ENCODE data around the gene ARHGEF5. TPM values are rescaled to one million over a fixed set of nuclear protein-coding genes. Genes with fewer than 3 reads are reported as not detected.

The ARHGEF5 gene
- total RNA-seq, 1 donor from 2014 or later, result 35.9 TPM

DNA sequence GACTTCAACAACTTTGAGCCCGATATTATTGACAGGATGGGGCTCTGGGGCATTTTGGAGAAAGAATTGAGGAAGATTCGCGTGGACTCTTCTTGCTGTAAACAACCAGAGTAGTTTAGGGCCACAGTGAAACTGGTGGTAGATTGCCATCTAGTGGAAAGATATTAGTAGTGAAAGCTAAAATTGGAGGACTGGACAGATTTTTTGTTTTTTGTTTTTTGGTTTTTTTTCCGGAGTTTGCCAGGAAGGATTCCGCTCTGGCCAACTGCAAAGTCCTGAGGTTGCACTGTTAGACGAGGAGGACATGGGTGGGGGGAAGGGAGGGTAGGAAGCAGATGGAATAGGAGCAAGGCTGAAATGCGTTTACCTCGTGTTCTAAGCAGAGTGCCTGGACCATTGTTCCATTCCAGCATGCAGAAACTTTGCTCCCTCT is 36.6 kb downstream of the ARHGEF5 start:
- no peak for DNase-seq (ENCODE audit: low spot score in 2 of 2, unreplicated experiment in 2 of 2)
- no peak overlapping the region for H3K27ac Mint-ChIP-seq
- peaks cover 10% of the 10 kb centered on the region for H3K4me1 Mint-ChIP-seq
- peak overlapping the region; percentile 46 for H3K4me3 Mint-ChIP-seq
- TF ChIP-seq CTCF (IDR thresholded peaks at IDR 0.05; ENCODE audit: unreplicated experiment), result peak; percentile 76
- no peaks in the 10 kb centered on the region for H3K9me3 Mint-ChIP-seq
- H3K36me3 Mint-ChIP-seq, result no peaks in the 10 kb centered on the region
- peaks cover 3% of the 10 kb centered on the region for H3K27me3 Mint-ChIP-seq (ENCODE audit: low read depth)

DNA sequence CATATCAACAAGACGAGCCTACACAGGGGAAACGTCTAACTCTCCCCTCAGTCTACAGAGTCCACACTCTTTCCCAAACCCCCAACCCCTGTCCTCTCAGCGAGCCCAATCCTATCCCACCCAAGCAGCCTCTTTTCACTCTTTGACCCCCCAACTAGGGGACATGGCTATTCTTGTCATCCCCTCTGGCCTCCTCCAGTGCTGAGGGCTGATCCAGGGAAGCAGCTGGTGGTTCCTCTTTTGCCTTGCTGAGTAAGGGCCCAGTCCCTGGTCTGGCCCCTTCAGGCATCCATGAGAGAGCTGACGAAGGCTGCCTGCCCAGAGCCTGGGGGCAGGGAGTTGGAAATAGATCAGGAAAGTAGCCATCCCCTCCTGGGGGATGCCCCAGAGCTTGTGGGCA is 41.9 kb downstream of the ARHGEF5 start:
- no peak overlapping the region for H3K27ac Mint-ChIP-seq
- H3K36me3 Mint-ChIP-seq, result no peaks in the 10 kb centered on the region
- H3K4me3 Mint-ChIP-seq, result no peak overlapping the region
- TF ChIP-seq CTCF (IDR thresholded peaks at IDR 0.05; ENCODE audit: unreplicated experiment), result no peak
- peaks cover 26% of the 10 kb centered on the region for H3K27me3 Mint-ChIP-seq (ENCODE audit: low read depth)
- no peaks in the 10 kb centered on the region for H3K9me3 Mint-ChIP-seq
- H3K4me1 Mint-ChIP-seq, result no peaks in the 10 kb centered on the region
- DNase-seq (ENCODE audit: low spot score in 2 of 2, unreplicated experiment in 2 of 2), result no peak

- Mint-ChIP-seq H3K9me3 (no peaks in the 10 kb centered on the region), H3K27ac (no peak overlapping the region), H3K4me3 (no peak overlapping the region), H3K36me3 (no peaks in the 10 kb centered on the region), H3K27me3 (ENCODE audit: low read depth) (peaks cover 30% of the 10 kb centered on the region), H3K4me1 (no peaks in the 10 kb centered on the region)
- no peak for DNase-seq (ENCODE audit: low spot score in 2 of 2, unreplicated experiment in 2 of 2)
- TF ChIP-seq CTCF (IDR thresholded peaks at IDR 0.05; ENCODE audit: unreplicated experiment), result no peak
These were observed 43.1 kb downstream of the ARHGEF5 start for GRCh38 chr7:144398291-144398690.

- no peak for DNase-seq (ENCODE audit: low spot score in 2 of 2, unreplicated experiment in 2 of 2)
- Mint-ChIP-seq H3K9me3 (no peaks in the 10 kb centered on the region), H3K4me1 (no peaks in the 10 kb centered on the region), H3K27me3 (ENCODE audit: low read depth) (peaks cover 30% of the 10 kb centered on the region), H3K36me3 (no peaks in the 10 kb centered on the region), H3K4me3 (no peak overlapping the region), H3K27ac (no peak overlapping the region)
- no peak for TF ChIP-seq CTCF (IDR thresholded peaks at IDR 0.05; ENCODE audit: unreplicated experiment)
These were observed 43.7 kb downstream of the ARHGEF5 start for GRCh38 chr7:144398911-144399310.

DNA sequence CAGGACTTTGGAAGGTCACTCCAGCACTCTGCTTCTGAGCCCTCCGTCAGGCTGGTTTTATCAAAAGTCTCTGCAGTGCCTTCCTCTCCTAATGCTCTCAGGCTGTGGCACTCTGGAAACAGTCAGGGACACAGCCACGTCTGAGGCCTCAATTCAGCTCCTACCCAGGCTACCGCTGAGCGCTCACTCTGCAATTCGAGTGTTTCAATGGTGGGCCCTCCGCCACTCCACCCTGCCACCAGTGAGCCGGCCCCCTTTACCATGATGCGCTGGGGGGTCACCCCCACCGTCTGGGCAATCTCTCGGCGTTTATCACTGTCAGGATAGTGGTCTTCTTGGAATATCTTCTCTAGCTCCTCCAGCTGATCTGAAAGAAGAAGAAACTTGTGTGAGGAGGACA is 44.7 kb downstream of the ARHGEF5 start:
- Mint-ChIP-seq H3K4me3 (no peak overlapping the region), H3K36me3 (no peaks in the 10 kb centered on the region), H3K27ac (no peak overlapping the region), H3K4me1 (no peaks in the 10 kb centered on the region), H3K27me3 (ENCODE audit: low read depth) (peaks cover 30% of the 10 kb centered on the region), H3K9me3 (no peaks in the 10 kb centered on the region)
- no peak for TF ChIP-seq CTCF (IDR thresholded peaks at IDR 0.05; ENCODE audit: unreplicated experiment)
- no peak for DNase-seq (ENCODE audit: low spot score in 2 of 2, unreplicated experiment in 2 of 2)

DNA sequence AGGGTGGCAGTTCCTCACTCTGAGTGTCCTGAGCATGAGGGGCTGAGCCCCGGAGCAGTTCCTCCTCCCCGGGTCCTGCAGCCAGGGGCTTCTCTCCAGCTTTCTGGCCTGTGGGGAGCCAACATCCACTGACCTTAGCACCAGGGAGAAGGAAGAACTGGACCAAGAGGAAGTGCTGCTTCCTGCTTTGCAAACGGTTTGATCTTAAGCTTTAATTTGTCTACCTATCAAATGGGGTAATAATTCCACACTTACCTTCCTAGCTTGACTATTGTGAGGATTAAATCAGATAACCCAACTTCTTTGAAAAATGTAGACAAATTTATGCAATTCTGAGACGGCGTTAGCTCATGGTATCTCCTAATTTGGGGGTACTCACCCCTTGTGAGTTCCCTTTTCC is 46.3 kb downstream of the ARHGEF5 start:
- Mint-ChIP-seq H3K4me3 (no peak overlapping the region), H3K36me3 (no peaks in the 10 kb centered on the region), H3K9me3 (no peaks in the 10 kb centered on the region), H3K27me3 (ENCODE audit: low read depth) (peaks cover 29% of the 10 kb centered on the region), H3K4me1 (peaks cover 5% of the 10 kb centered on the region), H3K27ac (no peak overlapping the region)
- DNase-seq (ENCODE audit: low spot score in 2 of 2, unreplicated experiment in 2 of 2), result no peak
- TF ChIP-seq CTCF (IDR thresholded peaks at IDR 0.05; ENCODE audit: unreplicated experiment), result no peak

Data from mesothelial cell of epicardium (in vitro differentiated cells).